T-cell (primary cell): ENCODE data around the gene TXNRD2. TPM values are rescaled to one million over a fixed set of nuclear protein-coding genes. Genes with fewer than 3 reads are reported as not detected.
A peak's percentile ranks its signal among the peaks of the same experiment; 100 is the strongest.

Source experiments
- ATAC-seq, 4 experiments: fragments of 200-7000 bp in 3 of 4; fragments of 150-1000 bp in 1 of 4; cut with Tn5 transposase; replicated peaks in 1 of 4; 1 replicate in 3 of 4; 2 replicates in 1 of 4; pipeline ENCODE4 v1.10.0; 2021; ENCODE audit warnings: moderate library complexity in 3 of 4, mild to moderate bottlenecking in 2 of 4, moderate number of reproducible peaks in 1 of 4
- CTCF ChIA-PET, 2 donors: fragments of 300-600 bp; sonication (Branson Sonifier 250); formaldehyde crosslinking; loops; one replicate each; lab custom pipeline; 2022; ENCODE audit warnings: antibody characterized with exemption in 2 of 2; lab: Charles Lee
- POLR2A ChIA-PET, 2 donors: fragments of 300-600 bp; sonication (Branson Sonifier 250); formaldehyde crosslinking; loops; one replicate each; lab custom pipeline; 2022; ENCODE audit warnings: antibody characterized with exemption in 2 of 2; lab: Charles Lee
- DNase-seq, 35 experiments: peaks; one replicate each; pipeline versions ENCODE4 v3.0.0 to v3.0.0-alpha.2; 2013 to 2023
- H3K27ac ChIP-seq: one replicate; pipeline ENCODE4 v1.5.1; 2013; ENCODE audit warnings: low read length
- H3K27me3 ChIP-seq, 2 experiments: replicated peaks in 1 of 2; 1 replicate in 1 of 2; 2 replicates in 1 of 2; pipeline versions ENCODE4 v1.6.1 to v1.7.0; 2013; ENCODE audit warnings: low read length in 1 of 2, mixed read lengths in 1 of 2; ENCODE audit not compliant: control insufficient read depth in 2 of 2, insufficient read depth in 2 of 2; ENCODE audit errors: extremely low read depth in 1 of 2
- H3K36me3 ChIP-seq, 2 donors: 1 replicate in 1 of 2; 2 replicates in 1 of 2; pipeline versions ENCODE4 v1.6.1 to v1.7.0; 2013; ENCODE audit warnings: low read length in 1 of 2; ENCODE audit not compliant: control insufficient read depth in 2 of 2, insufficient read depth in 1 of 2; ENCODE audit errors: extremely low read depth in 1 of 2
- H3K4me1 ChIP-seq, 2 experiments: 1 replicate in 1 of 2; 2 replicates in 1 of 2; pipeline versions ENCODE4 v1.6.1 to v1.7.0; 2013; ENCODE audit warnings: low read length in 2 of 2, mixed read lengths in 1 of 2; ENCODE audit not compliant: insufficient read depth in 2 of 2, control insufficient read depth in 1 of 2; ENCODE audit errors: extremely low read depth in 1 of 2
- H3K4me3 ChIP-seq, 2 donors: 1 replicate in 1 of 2; 2 replicates in 1 of 2; pipeline versions ENCODE4 v1.5.1 to v1.7.0; 2013; ENCODE audit warnings: mild to moderate bottlenecking in 2 of 2, low read length in 1 of 2, moderate library complexity in 1 of 2; ENCODE audit not compliant: control insufficient read depth in 1 of 2; ENCODE audit errors: extremely low read depth in 1 of 2
- H3K9me3 ChIP-seq: 2 replicates; pipeline ENCODE4 v1.7.0; 2013
- H3K27ac Mint-ChIP-seq, 2 donors: one replicate each; pipeline ENCODE4 v1.8.0; 2020 to 2021; ENCODE audit warnings: mild to moderate bottlenecking in 2 of 2, mixed read lengths in 2 of 2
- H3K27me3 Mint-ChIP-seq, 2 donors: one replicate each; pipeline ENCODE4 v1.8.0; 2021 to 2022; ENCODE audit warnings: mixed read lengths in 2 of 2
- H3K36me3 Mint-ChIP-seq: one replicate; pipeline ENCODE4 v1.8.0; 2021; ENCODE audit warnings: mixed read lengths
- H3K4me1 Mint-ChIP-seq, 3 donors: one replicate each; pipeline ENCODE4 v1.8.0; 2020 to 2022; ENCODE audit warnings: mixed read lengths in 3 of 3, mild to moderate bottlenecking in 1 of 3
- H3K4me3 Mint-ChIP-seq, 3 donors: one replicate each; pipeline ENCODE4 v1.8.0; 2020 to 2022; ENCODE audit warnings: mild to moderate bottlenecking in 3 of 3, mixed read lengths in 3 of 3, moderate library complexity in 3 of 3
- H3K9me3 Mint-ChIP-seq, 3 donors: one replicate each; pipeline ENCODE4 v1.8.0; 2020 to 2022; ENCODE audit warnings: mixed read lengths in 3 of 3
- WGBS: methylation state at CpG from one replicate; pipeline ENCODE4 v1.1.5; 2013; ENCODE audit warnings: missing lambda C conversion rate; ENCODE audit not compliant: insufficient coverage; 5-methylcytosine and 5-hydroxymethylcytosine counted together
- total RNA-seq, 35 experiments: library from RNA in 6 of 35; stranded (reverse) in 6 of 35; fragments of 120-200 nt in 1 of 35; gene quantifications; one replicate each; pipeline versions ENCODE4 v1.2.1 to v1.2.4 and lab custom pipeline; 2013 to 2026

The TXNRD2 gene
- total RNA-seq, 5 donors from 2014 or later (not counting 1 experiment from before 2014, with no cell fraction given), result 26.5 to 47.4 (median 28.7) TPM

DNA sequence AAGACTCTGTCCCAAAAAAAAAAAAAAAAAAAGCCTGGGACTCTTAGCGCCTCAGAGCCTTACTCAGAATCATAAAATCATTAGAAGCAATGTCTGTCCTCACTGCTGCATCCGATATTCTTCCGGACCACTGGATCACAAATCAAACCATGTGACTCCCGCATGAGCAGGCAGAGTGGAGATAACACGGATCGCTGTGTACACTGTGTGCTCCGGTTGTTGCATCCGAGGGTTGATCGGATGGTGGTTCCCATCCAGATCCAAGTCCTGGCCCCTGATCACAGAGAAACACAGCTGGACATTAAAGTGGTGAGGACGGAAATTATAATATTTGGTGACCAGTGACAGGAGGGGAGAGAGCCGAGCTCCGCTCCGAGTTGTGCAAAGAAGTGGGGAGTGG, 9.7 kb upstream of the TXNRD2 start:
- DNase-seq, result no peak
- ATAC-seq, result no peak
- CTCF ChIA-PET, result no interaction called here

DNA sequence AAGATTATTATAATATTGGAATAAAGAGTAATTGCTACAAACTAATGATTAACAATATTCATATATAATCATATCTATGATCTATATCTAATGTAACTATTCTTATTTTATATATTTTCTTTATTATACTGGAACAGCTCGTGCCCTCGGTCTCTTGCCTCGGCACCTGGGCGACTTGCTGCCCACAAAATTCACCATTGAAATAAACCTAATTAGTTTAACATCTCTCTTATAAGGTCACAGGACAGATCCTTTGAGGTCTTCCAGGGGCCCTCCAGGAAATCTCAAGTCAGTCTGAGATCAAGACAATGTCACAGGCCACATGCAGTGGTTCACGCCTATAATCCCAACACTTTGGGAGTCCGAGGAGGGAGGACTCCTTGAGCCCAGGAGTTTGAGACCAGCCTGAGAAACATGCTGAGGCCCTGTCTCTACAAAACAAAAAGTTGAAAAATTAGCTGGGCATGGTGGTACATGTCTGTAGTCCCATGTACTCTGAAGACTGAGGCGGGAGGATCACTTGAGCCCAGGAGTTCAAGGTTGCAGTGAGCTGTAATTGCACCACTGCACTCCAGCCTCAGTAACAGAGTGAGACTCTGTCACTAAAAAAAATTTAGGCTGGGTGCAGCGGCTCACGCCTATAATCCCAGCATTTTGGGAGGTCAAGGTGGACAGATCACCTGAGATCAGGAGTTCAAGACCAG, 6.6 kb upstream of the TXNRD2 start:
- POLR2A ChIA-PET, result no interaction called here
- peaks cover under 1 to 17% of the 10 kb centered on the region in 2 experiments for H3K4me1 ChIP-seq
- ATAC-seq (no peak), DNase-seq (no peak)
- no peaks in the 10 kb centered on the region for H3K27me3 Mint-ChIP-seq
- no peak overlapping the region for H3K27ac Mint-ChIP-seq
- CTCF ChIA-PET, result interaction anchor here (0.6 to 0.7 kb wide), 2 partner anchors 16 to 19 kb away, joined by 3 to 6 read pairs; no protein-coding TSS in a partner anchor
- no peaks in the 10 kb centered on the region for H3K9me3 Mint-ChIP-seq
- WGBS, result 93% methylated on average over 9 of the region's 9 CpGs
- H3K9me3 ChIP-seq, result no peaks in the 10 kb centered on the region
- no peak overlapping the region for H3K4me3 Mint-ChIP-seq
- H3K4me3 ChIP-seq, result no peak overlapping the region
- H3K36me3 Mint-ChIP-seq, result peaks cover 6% of the 10 kb centered on the region
- no peak overlapping the region for H3K27ac ChIP-seq
- H3K27me3 ChIP-seq, result no peaks in the 10 kb centered on the region
- H3K4me1 Mint-ChIP-seq, result peaks cover 33 to 36% (median 33%) of the 10 kb centered on the region in 3 donors
- H3K36me3 ChIP-seq, result peaks cover 5 to 14% of the 10 kb centered on the region in 2 donors

More for the DNA sequence above, 9.7 kb upstream of the TXNRD2 start:
- H3K9me3 ChIP-seq, result no peaks in the 10 kb centered on the region
- H3K36me3 ChIP-seq, result peaks cover 5 to 14% of the 10 kb centered on the region in 2 donors
- WGBS, result 96% methylated on average over 12 of the region's 13 CpGs
- H3K4me1 ChIP-seq, result peaks cover 0 to 36% of the 10 kb centered on the region in 2 experiments
- no peak overlapping the region for H3K27ac ChIP-seq
- H3K4me3 ChIP-seq, result no peak overlapping the region
- no peak overlapping the region for H3K27ac Mint-ChIP-seq
- H3K27me3 ChIP-seq, result no peaks in the 10 kb centered on the region
- POLR2A ChIA-PET, result no interaction called here
- no peaks in the 10 kb centered on the region for H3K27me3 Mint-ChIP-seq
- peaks cover 27 to 33% (median 29%) of the 10 kb centered on the region in 3 donors for H3K4me1 Mint-ChIP-seq
- H3K4me3 Mint-ChIP-seq, result no peak overlapping the region
- no peaks in the 10 kb centered on the region for H3K9me3 Mint-ChIP-seq
- H3K36me3 Mint-ChIP-seq, result peaks cover 6% of the 10 kb centered on the region

DNA sequence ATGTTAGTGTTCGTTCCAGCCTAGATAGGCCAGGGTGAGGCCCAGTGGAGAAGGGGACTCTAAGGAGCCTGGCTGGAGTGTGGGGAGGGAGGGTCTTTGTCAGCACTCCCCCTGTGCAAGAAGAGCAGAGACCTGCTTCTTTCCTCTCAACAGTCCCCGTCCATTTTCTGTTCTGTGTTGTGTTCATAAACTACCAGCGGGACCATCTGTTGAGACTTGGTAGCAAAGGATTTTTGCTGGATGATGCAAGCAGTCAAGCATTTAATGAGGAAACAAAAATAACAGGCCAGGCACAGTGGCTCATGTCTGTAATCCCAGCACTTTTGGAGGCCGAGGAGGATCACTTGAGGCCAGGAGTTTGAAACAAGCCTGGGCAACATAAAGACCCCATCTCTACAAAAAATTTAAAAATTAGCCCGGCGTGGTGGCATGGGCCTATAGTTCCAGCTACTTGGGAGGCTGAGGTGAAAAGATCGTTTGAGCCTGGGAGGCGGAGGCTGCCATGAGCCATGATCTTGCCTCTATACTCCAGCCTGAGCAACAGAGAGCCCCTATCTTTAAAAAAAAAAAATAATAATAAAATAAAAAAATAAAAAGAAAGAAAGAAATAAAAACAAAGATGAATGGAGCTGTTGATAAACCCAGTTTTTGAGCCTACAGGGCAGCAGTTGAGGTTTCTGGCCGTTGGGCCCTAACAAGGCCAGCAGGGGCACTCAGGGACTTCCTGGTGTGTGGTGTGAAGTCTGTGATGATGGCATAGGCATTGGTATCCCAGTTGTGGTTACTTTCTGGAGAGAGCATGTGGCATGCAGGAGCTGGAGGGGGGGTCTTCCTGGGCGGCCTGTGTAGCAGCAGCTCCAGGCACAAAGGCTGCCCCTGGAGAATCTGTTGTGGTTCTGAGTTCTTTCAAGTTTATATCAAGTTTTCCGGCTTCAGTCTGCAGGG, 1.7 kb upstream of the TXNRD2 start:
- no peak for ATAC-seq
- Mint-ChIP-seq H3K36me3 (no peaks in the 10 kb centered on the region), H3K4me1 (peaks cover 51 to 60% (median 53%) of the 10 kb centered on the region in 3 donors), H3K27me3 (no peaks in the 10 kb centered on the region), H3K4me3 (peak overlapping the region; percentile 92 to 95 (median 93)), H3K27ac (peak overlapping the region; percentile 92 to 96), H3K9me3 (no peaks in the 10 kb centered on the region)
- H3K27ac ChIP-seq, result no peak overlapping the region
- no peak for DNase-seq
- H3K36me3 ChIP-seq, result peaks cover 0 to 3% of the 10 kb centered on the region in 2 donors
- no peaks in the 10 kb centered on the region for H3K9me3 ChIP-seq
- WGBS, result 63% methylated on average over 1 of the region's 11 CpGs
- CTCF ChIA-PET, result interaction anchor here in 1 of 2 donors (0.6 to 0.8 kb wide), 3 partner anchors 10 to 213 kb away, joined by 3 to 4 read pairs (median 3); no protein-coding TSS in a partner anchor
- POLR2A ChIA-PET, result interaction anchor here in 1 of 2 donors (0.7 kb wide), 1 partner anchor 30 kb away, joined by 5 read pairs; no protein-coding TSS in a partner anchor
- H3K27me3 ChIP-seq, result peaks cover 0 to 2% of the 10 kb centered on the region in 2 experiments
- H3K4me3 ChIP-seq, result peak overlapping the region; percentile 71 to 90
- peaks cover 7 to 41% of the 10 kb centered on the region in 2 experiments for H3K4me1 ChIP-seq

DNA sequence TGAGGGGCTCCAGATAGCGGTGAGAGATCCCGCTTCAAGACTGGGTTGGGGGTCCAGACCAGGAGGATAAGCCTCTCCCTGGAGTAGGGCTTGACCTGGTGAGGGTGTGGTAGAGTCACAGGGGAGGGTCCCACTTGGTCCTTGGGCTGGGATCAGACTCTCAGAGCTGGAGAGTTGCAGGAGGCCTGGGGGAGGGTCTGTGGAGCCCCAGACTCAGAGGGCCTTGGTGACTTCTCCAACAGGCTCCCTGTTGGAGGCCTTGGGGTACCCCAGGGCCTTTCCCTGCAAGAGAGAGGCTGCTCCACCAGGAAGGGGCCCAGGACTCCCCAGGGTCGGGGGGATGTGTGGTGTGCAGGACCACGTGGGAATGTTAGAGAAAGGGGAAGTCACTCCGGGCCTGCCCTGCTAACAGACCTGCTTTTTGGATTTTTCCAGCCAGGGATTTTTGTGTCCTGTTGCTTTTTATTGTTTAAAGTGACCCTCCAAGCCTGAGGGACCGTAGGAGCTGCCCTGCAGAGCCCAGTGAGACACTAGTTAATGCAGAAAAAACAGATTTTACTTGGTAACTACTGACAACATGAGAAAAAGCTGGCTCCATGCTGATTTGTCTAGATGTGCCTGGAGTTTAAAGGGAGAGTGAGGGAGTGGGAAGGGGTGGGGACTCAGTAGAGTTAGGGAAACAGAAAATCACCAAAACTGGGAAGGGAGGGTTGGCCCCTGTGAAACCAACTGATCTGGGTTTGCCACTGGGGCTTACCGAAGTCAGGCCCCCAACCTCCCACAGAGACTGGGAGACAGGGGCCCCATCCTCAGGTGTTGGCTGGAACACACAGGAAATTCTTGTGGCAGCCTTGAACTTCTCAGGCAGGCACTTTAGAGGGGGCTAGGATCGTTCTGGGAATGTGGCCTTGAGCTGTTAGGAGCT, 801 bp upstream of the TXNRD2 start:
- H3K9me3 Mint-ChIP-seq, result peaks cover 0 to 2% (median 0%) of the 10 kb centered on the region in 3 donors
- DNase-seq, result peak in 2 of 35 experiments; percentile 9 to 17

DNA sequence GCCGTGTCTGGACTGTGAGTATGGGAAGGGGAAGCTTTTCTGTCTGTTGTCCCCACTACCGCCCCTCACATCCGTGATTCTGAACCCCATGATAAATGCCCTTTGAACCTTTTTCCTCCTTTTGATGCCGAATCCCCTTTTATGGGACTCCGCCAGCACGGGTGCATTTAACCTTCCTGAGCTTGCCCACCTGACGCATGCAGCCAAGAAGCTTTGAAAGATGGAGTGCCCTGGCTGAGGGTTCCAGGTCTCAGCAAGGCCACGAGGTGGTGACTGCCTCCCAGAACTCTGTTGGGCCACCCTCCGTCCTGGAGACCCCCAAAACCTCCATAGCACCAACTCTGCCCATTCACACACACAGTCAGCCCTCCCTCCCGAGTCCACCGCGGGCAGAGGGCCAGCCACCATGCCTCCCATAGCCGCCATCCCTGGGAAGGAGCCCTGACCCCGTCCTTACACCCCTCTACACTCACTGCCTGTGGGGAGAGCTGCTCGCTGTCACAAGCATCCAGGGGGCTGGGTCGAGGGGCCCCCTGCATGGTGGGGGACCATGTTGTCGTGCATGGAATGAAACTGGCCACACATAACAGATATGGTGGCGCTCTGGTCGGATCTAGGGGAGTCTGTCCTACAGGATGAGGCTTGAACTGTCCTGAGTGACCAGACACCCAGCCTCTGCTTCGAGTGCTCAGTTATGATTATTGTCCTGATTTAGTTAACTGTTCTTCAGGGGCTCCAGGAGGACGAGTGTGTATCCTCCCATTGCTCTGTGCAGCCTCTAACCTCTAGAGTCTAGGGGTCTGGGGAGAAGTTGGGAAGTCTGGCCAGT, 868 bp downstream of the TXNRD2 start:
- peaks cover 7 to 33% of the 10 kb centered on the region in 2 experiments for H3K4me1 ChIP-seq
- peak in 1 of 35 experiments; percentile 9 for DNase-seq
- H3K4me1 Mint-ChIP-seq, result peaks cover 36 to 46% (median 45%) of the 10 kb centered on the region in 3 donors
- H3K9me3 ChIP-seq, result no peaks in the 10 kb centered on the region
- H3K27me3 Mint-ChIP-seq, result no peaks in the 10 kb centered on the region
- peaks cover 25% of the 10 kb centered on the region for H3K36me3 Mint-ChIP-seq
- peak overlapping the region; percentile 78 for H3K27ac ChIP-seq
- peak overlapping the region; percentile 92 to 96 for H3K27ac Mint-ChIP-seq
- 74% methylated on average over 16 of the region's 21 CpGs for WGBS
- ATAC-seq, result peak in 1 of 4 experiments; percentile 6
- H3K4me3 Mint-ChIP-seq, result peak overlapping the region; percentile 92 to 95 (median 93)
- peak overlapping the region; percentile 71 to 90 for H3K4me3 ChIP-seq
- H3K9me3 Mint-ChIP-seq, result peaks cover 9 to 13% (median 11%) of the 10 kb centered on the region in 3 donors
- H3K36me3 ChIP-seq, result peaks cover 2 to 4% of the 10 kb centered on the region in 2 donors
- peaks cover 0 to 2% of the 10 kb centered on the region in 2 experiments for H3K27me3 ChIP-seq
- ChIA-PET POLR2A (no interaction called here), CTCF (no interaction called here)

More for the DNA sequence above, 801 bp upstream of the TXNRD2 start:
- H3K9me3 ChIP-seq, result no peaks in the 10 kb centered on the region
- H3K27me3 ChIP-seq, result peaks cover 0 to 2% of the 10 kb centered on the region in 2 experiments
- peaks cover 0 to 2% of the 10 kb centered on the region in 2 donors for H3K36me3 ChIP-seq
- ChIA-PET POLR2A (no interaction called here), CTCF (interaction anchor here in 1 of 2 donors (0.6 to 0.7 kb wide), 2 partner anchors 14 to 313 kb away, joined by 3 read pairs; no protein-coding TSS in a partner anchor)
- peaks cover 7 to 36% of the 10 kb centered on the region in 2 experiments for H3K4me1 ChIP-seq
- peak; percentile 19 to 33 (median 20) for ATAC-seq
- Mint-ChIP-seq H3K4me3 (peak overlapping the region; percentile 92 to 95 (median 93)), H3K27ac (peak overlapping the region; percentile 92 to 96), H3K4me1 (peaks cover 45 to 54% (median 50%) of the 10 kb centered on the region in 3 donors), H3K27me3 (no peaks in the 10 kb centered on the region), H3K36me3 (peaks cover 8% of the 10 kb centered on the region)
- H3K4me3 ChIP-seq, result peak overlapping the region; percentile 71 to 90
- peak overlapping the region; percentile 71 for H3K27ac ChIP-seq
- 2% methylated on average over 7 of the region's 8 CpGs for WGBS
